Fibroblast of lung (primary cell): ENCODE data around the gene TNKS1BP1. TPM values are rescaled to one million over a fixed set of nuclear protein-coding genes. Genes with fewer than 3 reads are reported as not detected.

Source experiments
- DNase-seq, 2 donors: peaks; one replicate each; pipeline versions ENCODE4 v3.0.0 to v3.0.0-alpha.2; 2010; ENCODE audit warnings: low read depth in 2 of 2
- H2AFZ ChIP-seq: 2 replicates; pipeline ENCODE4 v1.5.1; 2012; ENCODE audit warnings: low read length, control low read depth, inconsistent platforms
- H3K27ac ChIP-seq: 2 replicates; pipeline ENCODE4 v1.5.1; 2011; ENCODE audit warnings: low read length, control low read depth; ENCODE audit not compliant: insufficient read depth
- H3K27me3 ChIP-seq: 2 replicates; pipeline ENCODE4 v1.5.1; 2011; ENCODE audit warnings: mild to moderate bottlenecking, low read length; ENCODE audit not compliant: control insufficient read depth, insufficient read depth
- H3K36me3 ChIP-seq: 2 replicates; pipeline ENCODE4 v1.5.1; 2011; ENCODE audit warnings: low read length; ENCODE audit not compliant: control insufficient read depth, insufficient read depth
- H3K4me1 ChIP-seq: 2 replicates; pipeline ENCODE4 v1.5.1; 2011; ENCODE audit warnings: low read length; ENCODE audit not compliant: control insufficient read depth, insufficient read depth; ENCODE audit errors: extremely low read depth
- H3K4me2 ChIP-seq: 2 replicates; pipeline ENCODE4 v1.5.1; 2011; ENCODE audit warnings: low read length, control low read depth; ENCODE audit not compliant: insufficient read depth; ENCODE audit errors: extremely low read depth
- H3K4me3 ChIP-seq, 4 experiments: fragments of 200-600 bp in 1 of 4; sonication (generic) in 1 of 4; replicated peaks in 1 of 4; 2 replicates each; pipeline ENCODE4 v1.5.1; 2011 to 2016; ENCODE audit warnings: low read length in 4 of 4, low read depth in 3 of 4, mild to moderate bottlenecking in 3 of 4, control low read depth in 2 of 4, inconsistent platforms in 1 of 4, mixed read lengths in 1 of 4; ENCODE audit not compliant: insufficient read depth in 1 of 4; ENCODE audit errors: control extremely low read depth in 1 of 4
- H3K79me2 ChIP-seq: 2 replicates; pipeline ENCODE4 v1.5.1; 2012; ENCODE audit warnings: mild to moderate bottlenecking, low read length, inconsistent platforms; ENCODE audit not compliant: control insufficient read depth, insufficient read depth
- H3K9ac ChIP-seq: 2 replicates; pipeline ENCODE4 v1.5.1; 2011; ENCODE audit warnings: mild to moderate bottlenecking, low read length, control low read depth; ENCODE audit not compliant: insufficient read depth
- H3K9me3 ChIP-seq: 2 replicates; pipeline ENCODE4 v1.5.1; 2012; ENCODE audit warnings: low read depth, low read length; ENCODE audit not compliant: control insufficient read depth, insufficient read depth
- H4K20me1 ChIP-seq: 2 replicates; pipeline ENCODE4 v1.5.1; 2011; ENCODE audit warnings: low read length; ENCODE audit not compliant: control insufficient read depth, insufficient read depth; ENCODE audit errors: extremely low read depth
- CTCF ChIP-seq, 2 donors: IDR thresholded peaks in 1 of 2; conservative IDR thresholded peaks in 1 of 2; 1 replicate in 1 of 2; 2 replicates in 1 of 2; pipeline ENCODE4 v1.5.1; 2011 to 2012; ENCODE audit warnings: low read length in 2 of 2, control low read depth in 1 of 2, inconsistent platforms in 1 of 2, low read depth in 1 of 2, mild to moderate bottlenecking in 1 of 2
- EZH2 ChIP-seq: IDR thresholded peaks from 2 replicates; pipeline ENCODE4 v1.5.1; 2012; ENCODE audit warnings: low read length, control low read depth, mild to moderate bottlenecking; ENCODE audit errors: missing control alignments
- polyA plus RNA-seq, 2 donors: library from polyadenylated mRNA; depleted of rRNA in 1 of 2; stranded (reverse) in 1 of 2; unstranded in 1 of 2; fragments of >200 nt; gene quantifications; 2 replicates each; pipeline ENCODE4 v1.2.1, GENCODE V29; 2011 to 2012; ENCODE audit warnings: missing spikeins in 1 of 2
- total RNA-seq: library from RNA; depleted of rRNA; stranded (reverse); fragments of >200 nt; gene quantifications from 2 replicates; pipeline ENCODE4 v1.2.1, GENCODE V29; 2014

Gene TNKS1BP1
- total and polyA plus RNA-seq, 2 donors (not counting 1 experiment from before 2014, with no cell fraction given): 70.2 to 111 TPM

DNA sequence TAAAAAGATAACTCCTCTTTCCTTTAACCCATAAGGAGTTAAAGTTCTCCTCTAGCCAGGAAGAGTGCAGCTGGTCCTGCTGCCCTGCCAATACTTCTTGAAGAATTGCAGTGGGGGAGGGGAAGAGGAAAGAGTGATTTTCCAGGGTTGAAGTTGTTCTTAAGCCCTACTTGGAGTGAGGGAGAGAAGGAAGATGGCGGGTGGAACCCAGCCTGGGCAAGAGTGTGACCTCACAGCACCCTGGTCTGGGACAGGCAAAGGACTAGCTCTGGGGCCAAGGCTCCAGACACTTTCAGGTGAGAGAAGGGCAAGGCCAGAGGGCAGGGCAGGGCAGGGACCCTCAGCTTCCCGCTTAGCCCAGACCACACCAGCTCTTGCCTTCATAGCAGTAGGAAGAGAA, 6.6 kb downstream of the TNKS1BP1 start:
- DNase-seq: peak; percentile 36 to 60
- H3K36me3 ChIP-seq: peaks cover 21% of the 10 kb centered on the region

DNA sequence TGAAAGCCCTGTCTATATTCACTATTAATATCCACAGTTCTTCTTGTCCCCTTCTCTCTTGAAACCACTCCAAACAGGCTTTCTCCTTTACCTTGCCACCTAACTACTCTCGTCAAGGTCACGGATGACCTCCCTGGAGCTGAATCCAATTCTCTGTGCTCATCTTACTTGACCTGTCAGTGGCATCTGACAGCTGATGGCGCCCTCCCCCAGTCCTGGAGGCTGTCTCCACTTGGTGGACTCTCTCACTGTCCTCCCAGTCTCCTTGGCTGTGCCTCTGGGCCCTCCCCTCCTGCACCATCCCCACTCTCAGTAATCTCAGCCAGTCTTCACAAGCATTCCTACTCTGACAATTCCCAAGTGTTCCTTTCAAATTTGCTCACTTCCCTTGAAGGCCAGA, 8.7 kb downstream of the TNKS1BP1 start:
- Histone ChIP-seq H4K20me1 (no peaks in the 10 kb centered on the region), H3K27me3 (no peaks in the 10 kb centered on the region), H3K79me2 (peaks cover 25% of the 10 kb centered on the region), H3K4me3 (no peak overlapping the region), H3K27ac (no peak overlapping the region), H3K36me3 (peaks cover 25% of the 10 kb centered on the region), H3K9me3 (no peaks in the 10 kb centered on the region), H3K9ac (no peak overlapping the region), H3K4me1 (peaks cover 45% of the 10 kb centered on the region), H3K4me2 (no peak overlapping the region), H2AFZ (no peak overlapping the region)
- no peak for DNase-seq
- no peak for TF ChIP-seq EZH2

More for the DNA sequence above, 6.6 kb downstream of the TNKS1BP1 start:
- Histone ChIP-seq H4K20me1 (no peaks in the 10 kb centered on the region), H3K4me3 (peak overlapping the region in 1 of 4 experiments; percentile 46), H3K4me2 (peak overlapping the region; percentile 59), H3K4me1 (peaks cover 43% of the 10 kb centered on the region), H3K9ac (no peak overlapping the region), H3K27me3 (no peaks in the 10 kb centered on the region), H3K27ac (no peak overlapping the region), H3K79me2 (peaks cover 37% of the 10 kb centered on the region), H2AFZ (no peak overlapping the region), H3K9me3 (no peaks in the 10 kb centered on the region)
- TF ChIP-seq EZH2 (no peak), CTCF (conservative IDR thresholded peaks at IDR 0.05 in 1 of 2, IDR thresholded peaks at IDR 0.05 in 1 of 2; ENCODE audit: low read depth in 1 of 2, low read length in 2 of 2) (no peak)

DNA sequence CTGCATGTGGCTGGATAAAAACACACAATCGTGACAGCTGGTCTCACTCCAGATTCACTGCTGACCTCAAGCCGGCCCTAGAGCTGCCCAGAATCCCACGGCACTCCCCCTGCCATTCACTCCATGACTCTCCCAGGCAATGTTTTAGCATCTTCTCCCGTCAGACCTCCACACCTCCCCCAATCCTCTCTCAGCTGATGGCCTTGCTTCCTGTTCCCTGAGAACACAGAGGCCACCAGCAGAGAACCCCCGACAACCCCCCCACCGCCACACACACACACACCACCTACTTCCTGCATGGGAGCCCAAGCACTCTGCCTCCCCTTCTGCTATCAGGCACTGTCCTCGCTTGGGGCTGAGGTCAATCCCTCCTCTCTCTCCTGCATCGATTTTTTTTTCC, 9.3 kb downstream of the TNKS1BP1 start:
- DNase-seq: peak; percentile 33 to 71
- Histone ChIP-seq H3K4me2 (no peak overlapping the region), H2AFZ (no peak overlapping the region), H3K9ac (no peak overlapping the region), H3K4me1 (peaks cover 46% of the 10 kb centered on the region), H3K79me2 (peaks cover 23% of the 10 kb centered on the region), H4K20me1 (no peaks in the 10 kb centered on the region), H3K4me3 (no peak overlapping the region), H3K36me3 (peaks cover 25% of the 10 kb centered on the region), H3K27ac (no peak overlapping the region), H3K9me3 (no peaks in the 10 kb centered on the region), H3K27me3 (no peaks in the 10 kb centered on the region)
- TF ChIP-seq EZH2: no peak
- no peak for TF ChIP-seq CTCF (conservative IDR thresholded peaks at IDR 0.05 in 1 of 2, IDR thresholded peaks at IDR 0.05 in 1 of 2; ENCODE audit: low read depth in 1 of 2, low read length in 2 of 2)
